Fibroblast of villous mesenchyme (primary cell): ENCODE measurements around the gene CEP97. TPM values are rescaled to one million over a fixed set of nuclear protein-coding genes. Genes with fewer than 3 reads are reported as not detected.
"Not testable (repeated sequence)": the region's sequence is repeated elsewhere in the genome, so short reads cannot be mapped to it uniquely, and the experiment has no call there.

Experiments used
- DNase-seq: peaks from one replicate; pipeline ENCODE4 v3.0.0-alpha.2; 2010; ENCODE audit warnings: low read depth
- H3K4me3 ChIP-seq: 2 replicates; pipeline ENCODE4 v1.5.1; 2011; ENCODE audit warnings: low read depth, mild to moderate bottlenecking, low read length
- CTCF ChIP-seq: IDR thresholded peaks from 2 replicates; pipeline ENCODE4 v1.5.1; 2012; ENCODE audit warnings: low read depth, mild to moderate bottlenecking, low read length; ENCODE audit not compliant: insufficient read depth
- total RNA-seq: library from RNA; depleted of rRNA; stranded (reverse); fragments of >200 nt; gene quantifications from 2 replicates; pipeline ENCODE4 v1.2.3, GENCODE V29; 2012

CEP97 gene
- total RNA-seq, result 14.2 and 24.6 TPM in 2 replicates

DNA sequence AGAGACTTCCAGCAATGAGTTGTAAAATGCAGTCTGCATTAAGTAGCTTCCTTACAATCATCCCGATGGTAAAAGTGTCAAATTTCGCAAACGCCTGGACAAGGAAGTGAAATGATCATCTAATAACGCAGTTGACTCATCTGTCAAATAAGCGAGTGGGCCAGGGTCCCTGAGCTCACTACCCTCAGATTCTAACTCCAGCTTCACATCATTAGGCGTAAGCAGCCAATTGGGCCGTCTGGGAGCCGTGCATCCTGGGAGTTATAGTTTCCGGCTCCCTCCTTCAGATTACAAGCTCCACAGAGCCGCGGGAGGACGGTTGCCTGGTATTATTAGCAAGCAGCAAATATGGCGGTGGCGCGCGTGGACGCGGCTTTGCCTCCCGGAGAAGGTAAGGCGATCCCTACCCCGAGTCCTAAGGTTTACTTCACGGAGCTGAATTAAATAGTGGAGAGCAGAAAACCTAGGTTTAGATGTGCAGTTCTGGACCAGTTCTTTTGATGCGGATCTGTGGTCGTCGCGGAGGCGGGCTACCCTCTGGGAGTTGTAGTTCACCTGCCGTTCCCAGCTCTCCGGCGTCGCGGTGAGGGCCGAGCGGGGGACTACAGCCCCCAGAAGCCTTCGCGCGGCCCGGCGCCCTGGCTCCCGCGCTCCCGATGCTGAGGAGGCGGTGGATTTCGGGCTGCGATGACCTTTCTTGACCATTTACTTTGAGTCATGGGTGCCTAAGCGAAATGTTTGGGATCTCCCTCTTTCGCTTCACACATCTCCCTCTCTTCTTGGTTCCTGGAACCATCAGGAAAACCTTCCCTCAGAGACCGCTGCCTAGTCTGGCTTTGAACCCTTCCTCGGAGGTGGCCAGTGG lies at the start of gene CEP97:
CEP97 (plus strand) TSS at position 286 of the 865 bp plus-strand sequence; CDS start at position 349, 63 bp downstream.
- DNase-seq, result peak; percentile 93
- TF ChIP-seq CTCF, result no peak
- peak within 1 kb of the TSS; percentile 97 for H3K4me3 ChIP-seq

- TF ChIP-seq CTCF, result no peak
- DNase-seq, result no peak
- peak overlapping the region; percentile 97 for H3K4me3 ChIP-seq
Observed at GRCh38 chr3:101675709-101676215, 48.7 kb upstream of the CEP97 start.

GRCh38 chr3:101676216-101676764 lies 48.1 kb upstream of the CEP97 start:
- peak; percentile 6 for TF ChIP-seq CTCF
- peak overlapping the region; percentile 97 for H3K4me3 ChIP-seq
- DNase-seq, result peak; percentile 97

DNA sequence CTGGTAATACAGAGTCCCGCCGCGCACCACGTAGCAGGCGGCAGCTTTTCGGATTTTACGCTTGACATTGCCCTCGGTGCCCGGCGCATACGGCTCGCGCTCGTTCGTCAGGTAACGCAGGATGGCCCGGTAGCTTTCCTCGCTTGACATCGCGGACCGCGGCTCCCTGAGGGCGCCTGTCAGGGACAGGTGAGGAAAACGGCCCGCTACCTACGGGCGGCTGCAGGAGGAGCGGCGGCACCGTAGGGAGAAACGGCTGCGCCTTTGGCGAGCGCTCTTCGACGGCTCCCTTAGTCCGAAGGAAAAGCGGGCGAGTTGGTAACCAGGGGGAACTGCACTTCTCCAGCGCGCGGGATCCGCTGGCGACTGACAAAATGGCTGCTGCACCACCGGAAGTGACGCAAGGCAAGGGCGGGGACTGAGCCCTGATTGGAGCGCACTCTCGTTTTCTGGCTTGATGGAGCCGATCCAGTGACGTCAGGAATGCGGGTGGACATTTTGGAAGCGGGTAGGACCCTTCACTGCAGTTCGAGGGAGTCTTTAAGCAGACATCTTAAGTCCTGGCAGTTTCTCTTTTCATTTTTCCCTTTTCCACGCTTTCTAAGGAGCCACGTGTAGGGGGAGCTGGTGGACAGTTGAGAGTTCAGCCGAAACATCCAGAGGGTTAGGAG lies 47.5 kb upstream of the CEP97 start, which contains the start of gene ZBTB11:
ZBTB11 (minus strand) TSS at position 368 of the 671 bp plus-strand sequence; CDS start at position 150, 218 bp downstream.
- peak within 1 kb of the TSS; percentile 97 for H3K4me3 ChIP-seq
- peak; percentile 100 for DNase-seq
- TF ChIP-seq CTCF, result peak; percentile 59

DNA sequence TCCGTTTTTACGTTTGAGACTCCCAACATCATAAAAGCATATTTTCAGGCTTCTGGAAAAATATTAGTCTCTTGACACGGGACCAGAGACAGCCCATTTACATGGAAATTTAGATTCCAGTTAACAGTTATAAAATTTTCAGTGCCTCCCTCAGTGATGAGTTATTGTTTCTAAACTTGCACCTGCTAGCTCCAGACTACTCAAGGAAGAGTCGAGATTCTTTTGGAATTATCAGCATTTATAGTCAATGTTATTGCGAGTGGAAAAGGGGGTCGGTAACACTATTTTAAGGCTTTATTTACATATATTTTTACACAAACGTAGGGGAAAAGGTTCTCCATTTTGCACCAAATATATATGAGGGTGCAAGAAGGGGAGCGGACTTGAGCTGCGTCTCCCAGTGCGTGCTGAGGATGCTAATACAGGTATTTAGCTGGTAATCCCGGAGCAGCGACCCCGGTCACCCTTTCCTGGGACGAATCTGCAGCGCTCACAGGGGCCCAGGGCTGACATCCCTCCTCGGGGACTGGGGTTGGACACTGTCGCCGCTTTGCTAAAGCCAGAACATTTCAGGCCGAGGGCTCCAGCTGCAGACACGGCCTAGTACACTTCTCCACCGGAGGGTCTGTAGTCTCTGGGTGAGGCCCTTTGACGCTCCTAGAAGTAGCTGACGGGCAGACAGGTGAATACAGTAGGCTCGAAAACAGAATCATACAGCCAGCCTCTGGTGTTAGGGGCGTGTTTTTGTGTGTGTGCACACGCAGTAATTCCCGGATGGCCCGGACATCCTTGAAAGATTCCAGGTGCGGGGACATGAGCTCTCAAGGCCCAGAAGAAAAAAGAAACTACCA lies 46.8 kb upstream of the CEP97 start:
- DNase-seq, result no peak
- peak overlapping the region; percentile 45 for H3K4me3 ChIP-seq
- no peak for TF ChIP-seq CTCF

DNA sequence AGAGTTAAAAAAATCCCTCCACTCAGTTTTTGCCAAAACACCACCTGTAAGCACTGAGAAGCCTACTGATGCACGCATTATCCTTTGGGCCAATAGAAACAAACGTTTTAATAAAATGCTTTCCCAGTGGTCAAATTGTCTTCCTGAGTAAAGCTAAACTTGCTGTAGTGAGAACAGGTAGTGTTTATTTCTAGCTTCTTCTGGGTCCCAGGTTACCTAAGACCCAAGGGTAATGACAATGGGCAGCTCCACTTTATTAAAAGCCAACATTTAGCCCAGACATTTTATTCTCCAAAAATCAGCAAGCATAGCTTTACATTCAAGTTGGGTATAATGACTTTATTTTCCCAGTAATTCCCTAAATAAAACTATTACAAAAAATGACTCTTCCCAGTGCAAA lies 45.6 kb upstream of the CEP97 start:
- H3K4me3 ChIP-seq, result not testable (repeated sequence)

More for the DNA sequence above, 45.6 kb upstream of the CEP97 start:
- DNase-seq, result not testable (repeated sequence)
